Stomach (tissue), 4 donors: ENCODE measurements around the gene FLRT2.

Experiments used
- POLR2A ChIP-seq, 4 donors: fragments of 450-650 bp; IDR thresholded peaks; one replicate each; pipeline ENCODE4 v1.6.1; 2016; ENCODE audit warnings: antibody characterized with exemption in 4 of 4, control low read depth in 2 of 4, mild to moderate bottlenecking in 1 of 4, moderate library complexity in 1 of 4
- TF ChIP-seq, protein P1 (sequence below), 7 experiments: fragments of 450-650 bp in 4 of 7; fragments of 200-600 bp in 3 of 7; sonication (generic) in 3 of 7; IDR thresholded peaks; one replicate each; pipeline ENCODE4 v1.5.1; 2016 to 2019; ENCODE audit warnings: antibody characterized with exemption in 7 of 7, control low read depth in 2 of 7, mild to moderate bottlenecking in 1 of 7

GRCh38 chr14:85604714-85605113, 74.8 kb downstream of the FLRT2 start:
- no peak for TF ChIP-seq POLR2A (IDR thresholded peaks at IDR 0.05)
- TF ChIP-seq, protein P1, sequence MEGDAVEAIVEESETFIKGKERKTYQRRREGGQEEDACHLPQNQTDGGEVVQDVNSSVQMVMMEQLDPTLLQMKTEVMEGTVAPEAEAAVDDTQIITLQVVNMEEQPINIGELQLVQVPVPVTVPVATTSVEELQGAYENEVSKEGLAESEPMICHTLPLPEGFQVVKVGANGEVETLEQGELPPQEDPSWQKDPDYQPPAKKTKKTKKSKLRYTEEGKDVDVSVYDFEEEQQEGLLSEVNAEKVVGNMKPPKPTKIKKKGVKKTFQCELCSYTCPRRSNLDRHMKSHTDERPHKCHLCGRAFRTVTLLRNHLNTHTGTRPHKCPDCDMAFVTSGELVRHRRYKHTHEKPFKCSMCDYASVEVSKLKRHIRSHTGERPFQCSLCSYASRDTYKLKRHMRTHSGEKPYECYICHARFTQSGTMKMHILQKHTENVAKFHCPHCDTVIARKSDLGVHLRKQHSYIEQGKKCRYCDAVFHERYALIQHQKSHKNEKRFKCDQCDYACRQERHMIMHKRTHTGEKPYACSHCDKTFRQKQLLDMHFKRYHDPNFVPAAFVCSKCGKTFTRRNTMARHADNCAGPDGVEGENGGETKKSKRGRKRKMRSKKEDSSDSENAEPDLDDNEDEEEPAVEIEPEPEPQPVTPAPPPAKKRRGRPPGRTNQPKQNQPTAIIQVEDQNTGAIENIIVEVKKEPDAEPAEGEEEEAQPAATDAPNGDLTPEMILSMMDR (IDR thresholded peaks at IDR 0.05): no peak
